Glutamatergic neuron (in vitro differentiated cells): ENCODE data around the gene CCDC33. TPM values are rescaled to one million over a fixed set of nuclear protein-coding genes. Genes with fewer than 3 reads are reported as not detected.

Experiments
- DNase-seq: peaks from one replicate; pipeline ENCODE4 v3.0.0; 2022
- H3K27ac Mint-ChIP-seq: one replicate; pipeline ENCODE4 v1.8.0; 2020; ENCODE audit warnings: mild to moderate bottlenecking, mixed read lengths, inconsistent platforms; ENCODE audit not compliant: unreplicated experiment
- H3K27me3 Mint-ChIP-seq: one replicate; pipeline ENCODE4 v1.8.0; 2020; ENCODE audit warnings: mild to moderate bottlenecking, moderate library complexity, mixed read lengths, inconsistent platforms; ENCODE audit not compliant: unreplicated experiment
- H3K36me3 Mint-ChIP-seq: one replicate; pipeline ENCODE4 v1.8.0; 2020; ENCODE audit warnings: mild to moderate bottlenecking, mixed read lengths, inconsistent platforms; ENCODE audit not compliant: unreplicated experiment
- H3K4me1 Mint-ChIP-seq: one replicate; pipeline ENCODE4 v1.8.0; 2020; ENCODE audit warnings: mild to moderate bottlenecking, low read depth, mixed read lengths, inconsistent platforms; ENCODE audit not compliant: unreplicated experiment
- H3K4me3 Mint-ChIP-seq: one replicate; pipeline ENCODE4 v1.8.0; 2020; ENCODE audit warnings: mild to moderate bottlenecking, mixed read lengths, inconsistent platforms; ENCODE audit not compliant: unreplicated experiment
- H3K9me3 Mint-ChIP-seq: one replicate; pipeline ENCODE4 v1.8.0; 2020; ENCODE audit warnings: mild to moderate bottlenecking, moderate library complexity, mixed read lengths, inconsistent platforms; ENCODE audit not compliant: unreplicated experiment
- CTCF ChIP-seq: fragments of 200-600 bp; sonication (generic); IDR thresholded peaks from one replicate; pipeline ENCODE4 v1.5.0; 2021; ENCODE audit not compliant: partially characterized antibody, unreplicated experiment
- total RNA-seq: library from RNA; stranded (reverse); fragmentation: NEBNext Ultra II Directional; extraction: Animal tissue kit (Norgen Biotek cat#: 25700); gene quantifications from one replicate; pipeline ENCODE4 v1.2.1, GENCODE V29; 2021; ENCODE audit not compliant: unreplicated experiment

Gene CCDC33
- total RNA-seq, 1 donor from 2014 or later: 0.49 TPM

- Mint-ChIP-seq H3K9me3 (peaks cover 17% of the 10 kb centered on the region), H3K27ac (no peak overlapping the region), H3K36me3 (no peaks in the 10 kb centered on the region), H3K4me1 (peaks cover 46% of the 10 kb centered on the region), H3K27me3 (peaks cover 20% of the 10 kb centered on the region), H3K4me3 (no peak overlapping the region)
- no peak for DNase-seq
- no peak for TF ChIP-seq CTCF
These were observed 39.8 kb downstream of the CCDC33 start for GRCh38 chr15:74275957-74276356.

GRCh38 chr15:74276560-74276959 is 40.4 kb downstream of the CCDC33 start:
- Mint-ChIP-seq H3K27ac (peak overlapping the region; percentile 52), H3K9me3 (peaks cover 17% of the 10 kb centered on the region), H3K36me3 (no peaks in the 10 kb centered on the region), H3K4me3 (peak overlapping the region; percentile 52), H3K4me1 (peaks cover 46% of the 10 kb centered on the region), H3K27me3 (peaks cover 17% of the 10 kb centered on the region)
- DNase-seq: no peak
- no peak for TF ChIP-seq CTCF

- H3K4me3 Mint-ChIP-seq: peak overlapping the region; percentile 52
- peak; percentile 70 for DNase-seq
- no peaks in the 10 kb centered on the region for H3K36me3 Mint-ChIP-seq
These were observed 41.2 kb downstream of the CCDC33 start for GRCh38 chr15:74277242-74277810.

GRCh38 chr15:74278207-74278606 is 42.1 kb downstream of the CCDC33 start:
- no peak overlapping the region for H3K27ac Mint-ChIP-seq
- H3K9me3 Mint-ChIP-seq: peaks cover 17% of the 10 kb centered on the region
- no peak for TF ChIP-seq CTCF
- H3K27me3 Mint-ChIP-seq: peaks cover 15% of the 10 kb centered on the region
- no peaks in the 10 kb centered on the region for H3K36me3 Mint-ChIP-seq
- H3K4me1 Mint-ChIP-seq: peaks cover 42% of the 10 kb centered on the region
- peak overlapping the region; percentile 55 for H3K4me3 Mint-ChIP-seq
- peak; percentile 55 for DNase-seq

More at GRCh38 chr15:74277242-74277810, 41.2 kb downstream of the CCDC33 start:
- H3K27ac Mint-ChIP-seq: peak overlapping the region; percentile 52
- H3K4me1 Mint-ChIP-seq: peaks cover 45% of the 10 kb centered on the region
- peaks cover 17% of the 10 kb centered on the region for H3K27me3 Mint-ChIP-seq
- TF ChIP-seq CTCF: no peak
- peaks cover 17% of the 10 kb centered on the region for H3K9me3 Mint-ChIP-seq
